HepG2 (cell line): ENCODE data around the gene TRMT1. TPM values are rescaled to one million over a fixed set of nuclear protein-coding genes. Genes with fewer than 3 reads are reported as not detected.
A peak's percentile ranks its signal among the peaks of the same experiment; 100 is the strongest.

ENCODE experiments used
- AKAP8 ChIP-seq: sonication (generic); formaldehyde crosslinking; IDR thresholded peaks from 2 replicates; pipeline ENCODE4 v1.5.1; 2020; ENCODE audit warnings: mild to moderate bottlenecking, missing genetic modification reagents
- HOXA5 ChIP-seq: sonication (generic); formaldehyde crosslinking; IDR thresholded peaks from 2 replicates; pipeline ENCODE4 v1.4.0; 2020; ENCODE audit warnings: missing genetic modification reagents
- MAX ChIP-seq: IDR thresholded peaks from 2 replicates; pipeline ENCODE4 v1.6.1; 2012; ENCODE audit warnings: inconsistent platforms
- MED1 ChIP-seq: sonication (generic); formaldehyde crosslinking; IDR thresholded peaks from 2 replicates; pipeline ENCODE4 v1.4.0; 2020; ENCODE audit warnings: missing genetic modification reagents
- NCOA5 ChIP-seq: sonication (generic); formaldehyde crosslinking; IDR thresholded peaks from 2 replicates; pipeline ENCODE4 v1.4.0; 2020; ENCODE audit warnings: missing genetic modification reagents
- POLR2AphosphoS2 ChIP-seq: IDR thresholded peaks from 2 replicates; pipeline ENCODE4 v1.6.1; 2011; ENCODE audit warnings: low read depth, low read length, improper control_type of control experiment
- SIX4 ChIP-seq: sonication (generic); formaldehyde crosslinking; IDR thresholded peaks from 2 replicates; pipeline ENCODE4 v1.4.0; 2020; ENCODE audit warnings: missing genetic modification reagents
- ZFP91 ChIP-seq: sonication (generic); formaldehyde crosslinking; IDR thresholded peaks from 2 replicates; pipeline ENCODE4 v1.9.0; 2022; ENCODE audit warnings: missing genetic modification reagents, mild to moderate bottlenecking, borderline replicate concordance
- ZHX2 ChIP-seq, 2 experiments: sonication (generic) in 1 of 2; formaldehyde crosslinking in 1 of 2; IDR thresholded peaks; 2 replicates each; pipeline versions ENCODE4 v1.6.1 to v1.9.0; 2014 to 2022; ENCODE audit warnings: antibody characterized with exemption in 1 of 2, borderline replicate concordance in 1 of 2, inconsistent platforms in 1 of 2, low read depth in 1 of 2, missing genetic modification reagents in 1 of 2
- ZNF331 ChIP-seq: sonication (generic); formaldehyde crosslinking; IDR thresholded peaks from 2 replicates; pipeline ENCODE4 v1.4.0; 2020; ENCODE audit warnings: missing genetic modification reagents
- ZNF629 ChIP-seq: sonication (generic); formaldehyde crosslinking; conservative IDR thresholded peaks from 2 replicates; pipeline ENCODE4 v1.5.0; 2020; ENCODE audit warnings: missing genetic modification reagents
- ZNF788 ChIP-seq: sonication (generic); formaldehyde crosslinking; IDR thresholded peaks from 2 replicates; pipeline ENCODE4 v1.5.0; 2020; ENCODE audit warnings: mild to moderate bottlenecking, missing genetic modification reagents, borderline replicate concordance
- polyA plus RNA-seq, 8 experiments: library from polyadenylated mRNA; depleted of rRNA in 3 of 8; stranded (reverse) in 7 of 8; unstranded in 1 of 8; fragments of >200 nt; fragmentation: Illumina TruSeq in 4 of 8; extraction: Trizol in 4 of 8; gene quantifications; 2 replicates each; pipeline versions ENCODE4 v1.2.1 to v1.2.3, GENCODE V29; 2011 to 2016; ENCODE audit warnings: low read depth in 4 of 8, missing spikeins in 1 of 8, mixed read lengths in 1 of 8; ENCODE audit not compliant: insufficient read depth in 1 of 8
- total RNA-seq, 5 experiments: library from RNA; depleted of rRNA; stranded (reverse); fragments of >200 nt; fragmentation: Illumina TruSeq; extraction: Trizol; gene quantifications; 2 replicates each; pipeline ENCODE4 v1.2.3, GENCODE V29; 2016; ENCODE audit warnings: low read depth in 1 of 5
- TF ChIP-seq, protein P1 (sequence below): sonication (generic); formaldehyde crosslinking; IDR thresholded peaks from 2 replicates; pipeline ENCODE4 v1.4.0; 2020; ENCODE audit warnings: mild to moderate bottlenecking, missing genetic modification reagents

Gene TRMT1
- total and polyA plus RNA-seq, 2 of the 13 experiments (the other 11 are each of a cell fraction or from before 2014, with no cell fraction given): 35.5 to 44.1 TPM

DNA sequence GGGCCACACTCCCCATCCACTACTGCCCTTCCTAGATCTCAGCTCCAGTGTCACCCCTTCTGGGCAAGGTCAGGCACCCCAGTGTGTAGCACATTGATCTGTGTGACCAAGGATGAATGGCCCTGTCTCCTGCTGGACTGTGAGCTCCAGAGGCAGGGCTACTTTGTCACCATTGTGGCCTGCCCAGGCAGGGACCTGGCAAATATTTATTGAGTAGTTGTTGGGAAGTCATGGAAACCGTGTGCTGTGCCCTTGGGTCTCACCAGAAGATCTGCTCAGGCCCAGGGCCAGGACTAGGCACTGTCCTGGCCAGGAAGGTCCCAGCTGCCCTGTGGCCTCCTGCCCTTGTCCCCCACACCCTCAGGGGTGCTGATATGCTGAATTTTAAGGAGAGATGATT, 12.0 kb upstream of the TRMT1 start (continued):
- TF ChIP-seq, protein P1, sequence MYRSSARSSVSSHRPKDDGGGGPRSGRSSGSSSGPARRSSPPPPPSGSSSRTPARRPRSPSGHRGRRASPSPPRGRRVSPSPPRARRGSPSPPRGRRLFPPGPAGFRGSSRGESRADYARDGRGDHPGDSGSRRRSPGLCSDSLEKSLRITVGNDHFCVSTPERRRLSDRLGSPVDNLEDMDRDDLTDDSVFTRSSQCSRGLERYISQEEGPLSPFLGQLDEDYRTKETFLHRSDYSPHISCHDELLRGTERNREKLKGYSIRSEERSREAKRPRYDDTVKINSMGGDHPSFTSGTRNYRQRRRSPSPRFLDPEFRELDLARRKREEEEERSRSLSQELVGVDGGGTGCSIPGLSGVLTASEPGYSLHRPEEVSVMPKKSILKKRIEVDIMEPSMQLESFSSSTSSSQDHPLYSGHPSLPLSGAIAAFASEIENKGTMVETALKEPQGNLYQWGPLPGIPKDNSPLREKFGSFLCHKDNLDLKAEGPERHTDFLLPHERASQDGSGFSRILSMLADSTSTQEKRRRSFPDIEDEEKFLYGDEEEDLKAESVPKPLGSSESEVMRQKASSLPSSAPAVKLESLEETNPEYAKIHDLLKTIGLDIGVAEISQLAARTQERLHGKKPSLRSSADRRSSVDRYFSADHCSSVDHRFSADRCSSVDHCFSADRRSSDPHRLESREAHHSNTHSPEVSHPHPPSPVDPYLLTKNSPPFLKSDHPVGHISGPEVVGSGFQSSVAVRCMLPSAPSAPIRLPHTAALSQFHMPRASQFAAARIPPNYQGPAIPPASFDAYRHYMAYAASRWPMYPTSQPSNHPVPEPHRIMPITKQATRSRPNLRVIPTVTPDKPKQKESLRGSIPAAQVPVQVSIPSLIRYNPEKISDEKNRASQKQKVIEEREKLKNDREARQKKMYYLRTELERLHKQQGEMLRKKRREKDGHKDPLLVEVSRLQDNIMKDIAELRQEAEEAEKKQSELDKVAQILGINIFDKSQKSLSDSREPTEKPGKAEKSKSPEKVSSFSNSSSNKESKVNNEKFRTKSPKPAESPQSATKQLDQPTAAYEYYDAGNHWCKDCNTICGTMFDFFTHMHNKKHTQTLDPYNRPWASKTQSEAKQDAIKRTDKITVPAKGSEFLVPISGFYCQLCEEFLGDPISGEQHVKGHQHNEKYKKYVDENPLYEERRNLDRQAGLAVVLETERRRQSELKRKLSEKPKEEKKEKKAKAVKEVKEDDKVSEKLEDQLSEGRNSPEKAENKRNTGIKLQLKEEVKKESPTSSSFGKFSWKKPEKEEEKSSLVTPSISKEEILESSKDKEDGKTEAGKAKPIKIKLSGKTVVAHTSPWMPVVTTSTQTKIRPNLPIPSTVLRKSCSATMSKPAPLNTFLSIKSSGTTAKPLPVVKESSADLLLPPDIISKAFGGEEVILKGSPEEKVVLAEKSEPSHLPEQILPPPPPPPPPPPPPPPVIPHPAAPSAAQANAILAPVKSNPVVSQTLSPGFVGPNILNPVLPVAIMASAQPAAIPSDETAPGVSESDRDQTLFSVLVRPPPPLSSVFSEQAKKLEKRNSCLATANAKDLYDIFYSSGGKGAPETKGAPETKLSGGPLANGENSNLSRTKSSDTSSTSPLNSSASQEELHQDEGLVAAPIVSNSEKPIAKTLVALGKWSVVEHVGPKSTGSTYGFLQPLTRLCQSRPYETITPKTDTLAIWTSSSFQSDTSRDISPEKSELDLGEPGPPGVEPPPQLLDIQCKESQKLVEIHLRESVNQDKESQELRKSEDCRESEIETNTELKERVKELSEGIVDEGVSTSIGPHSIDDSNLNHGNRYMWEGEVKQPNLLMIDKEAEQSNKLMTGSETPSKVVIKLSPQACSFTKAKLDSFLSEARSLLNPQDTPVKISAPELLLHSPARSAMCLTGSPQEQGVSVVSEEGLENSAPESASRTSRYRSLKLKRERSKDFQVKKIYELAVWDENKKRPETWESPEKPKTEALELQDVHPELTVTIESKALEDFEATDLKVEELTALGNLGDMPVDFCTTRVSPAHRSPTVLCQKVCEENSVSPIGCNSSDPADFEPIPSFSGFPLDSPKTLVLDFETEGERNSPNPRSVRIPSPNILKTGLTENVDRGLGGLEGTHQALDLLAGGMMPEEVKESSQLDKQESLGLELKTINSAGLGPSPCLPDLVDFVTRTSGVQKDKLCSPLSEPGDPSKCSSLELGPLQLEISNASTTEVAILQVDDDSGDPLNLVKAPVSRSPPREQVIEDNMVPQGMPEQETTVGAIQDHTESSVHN (CRISPR knock-in tag): no peak
- TF ChIP-seq AKAP8 (CRISPR knock-in tag) (peak; percentile 90), ZHX2 (IDR thresholded peaks at IDR 0.05; ENCODE audit: low read depth) (no peak), ZHX2 (CRISPR knock-in tag; IDR thresholded peaks at IDR 0.05; ENCODE audit: borderline replicate concordance) (no peak), HOXA5 (CRISPR knock-in tag) (no peak), ZNF788 (no peak; the same call in 1 of the 2 replicates), ZNF629 (CRISPR knock-in tag) (peak; percentile 39; the same call in 1 of the 2 replicates), MAX (no peak; the same call in 1 of the 2 replicates), SIX4 (peak; percentile 15; the same call in 1 of the 2 replicates), ZNF331 (peak; percentile 52; the same call in 1 of the 2 replicates), ZFP91 (CRISPR knock-in tag) (peak; percentile 57), POLR2AphosphoS2 (no peak), NCOA5 (CRISPR knock-in tag) (no peak), MED1 (CRISPR knock-in tag) (peak; percentile 72)
